SIG-M5 treated with dmso at 0.1 percent for 504 hours (cell line): ENCODE results near the gene ETFB.
A peak's percentile ranks its signal among the peaks of the same experiment; 100 is the strongest.

ENCODE experiments used
- DNase-seq: peaks from one replicate; lab custom pipeline; 2025; ENCODE audit not compliant: unreplicated experiment; lab: John Stamatoyannopoulos, UW

The ETFB gene

GRCh38 chr19:51352783-51353360 lies 13.3 kb downstream of the ETFB start:
- DNase-seq = no peak

GRCh38 chr19:51351266-51351990 lies 14.8 kb downstream of the ETFB start:
- DNase-seq = no peak

GRCh38 chr19:51347209-51347928 lies 18.8 kb downstream of the ETFB start:
- DNase-seq = no peak

DNA sequence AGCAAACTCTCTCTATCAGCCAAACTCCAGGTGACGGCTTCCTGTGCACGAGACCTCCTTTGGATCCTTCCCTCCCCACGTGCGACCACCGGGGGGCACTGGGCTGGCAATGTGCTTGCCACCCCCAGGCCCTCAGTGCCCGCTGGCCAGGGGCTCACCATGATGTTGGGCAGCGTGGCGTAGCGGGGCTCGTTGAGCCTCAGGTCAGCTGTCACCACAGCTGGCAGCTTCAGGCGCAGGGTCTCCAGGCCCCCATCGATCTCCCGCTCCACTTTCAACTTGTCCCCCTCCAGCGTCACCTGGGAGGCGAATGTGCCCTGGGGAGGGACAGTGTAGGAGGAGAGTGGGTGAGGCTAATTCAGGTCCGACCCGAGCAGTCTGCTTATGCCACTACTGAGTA lies 19.4 kb downstream of the ETFB start:
- no peak for DNase-seq

- DNase-seq = no peak
These were observed 21.0 kb downstream of the ETFB start for GRCh38 chr19:51345076-51345620.

GRCh38 chr19:51342631-51343569 lies 23.3 kb downstream of the ETFB start:
- no peak for DNase-seq

- DNase-seq = no peak
These were observed 24.1 kb downstream of the ETFB start, which contains the start of gene VSIG10L for GRCh38 chr19:51341976-51342580. Gene VSIG10L (minus strand): TSS chr19:51342139. CDS start chr19:51342124, 15 bp downstream.

GRCh38 chr19:51341066-51341465 lies 25.1 kb downstream of the ETFB start:
- DNase-seq = no peak

DNA sequence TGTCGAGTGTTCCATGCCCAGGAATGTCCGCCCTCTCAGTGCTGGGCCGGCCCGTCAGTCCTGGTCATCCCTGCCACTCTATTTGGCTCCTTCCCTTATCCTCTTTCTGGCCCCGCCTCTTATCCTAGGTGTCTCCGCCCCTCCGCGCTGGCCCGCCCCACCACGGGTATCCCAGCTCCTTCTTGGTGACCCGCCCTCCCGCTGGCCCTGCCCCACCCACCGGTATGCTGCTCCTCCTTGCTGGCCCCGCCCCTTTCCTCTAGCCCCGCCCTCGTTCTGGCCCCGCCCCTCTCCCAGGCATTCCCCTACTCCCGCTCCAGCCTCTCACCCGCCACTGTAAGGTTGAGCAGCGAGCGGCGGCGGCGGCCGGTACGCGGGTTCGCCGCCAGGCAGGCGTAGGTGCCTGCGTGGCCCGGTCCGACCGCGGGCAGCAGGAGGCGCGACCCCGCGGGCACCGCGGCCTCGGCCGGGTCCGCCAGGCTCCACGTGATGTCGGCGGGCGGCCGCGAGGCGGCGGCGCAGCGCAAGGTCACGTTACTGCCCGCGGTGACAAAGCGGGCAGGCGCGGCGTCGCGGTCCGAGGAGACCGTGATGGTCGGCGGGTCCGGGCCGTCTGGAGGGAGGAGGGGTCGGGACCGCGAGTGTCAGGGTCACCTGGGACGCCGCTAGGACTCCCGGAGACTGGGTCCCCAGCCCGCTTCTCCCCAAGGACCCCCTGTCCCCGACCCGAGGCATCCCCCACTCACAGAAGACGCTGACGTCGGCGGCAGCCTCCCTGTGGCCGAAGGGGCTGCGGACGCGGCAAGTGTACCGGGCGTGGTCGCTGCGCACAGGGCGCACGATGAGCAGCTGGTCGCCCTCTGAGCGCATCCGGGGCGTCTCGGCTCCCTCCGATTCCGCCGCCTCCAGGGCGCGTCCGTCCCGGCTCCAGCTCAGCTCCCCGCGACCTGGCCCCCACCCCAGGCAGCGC lies 26.2 kb downstream of the ETFB start:
- DNase-seq = peak; percentile 92

- no peak for DNase-seq
These were observed 26.9 kb downstream of the ETFB start for GRCh38 chr19:51339313-51339686.

- peak; percentile 72 for DNase-seq
These were observed 27.4 kb downstream of the ETFB start for GRCh38 chr19:51338563-51339312.

DNA sequence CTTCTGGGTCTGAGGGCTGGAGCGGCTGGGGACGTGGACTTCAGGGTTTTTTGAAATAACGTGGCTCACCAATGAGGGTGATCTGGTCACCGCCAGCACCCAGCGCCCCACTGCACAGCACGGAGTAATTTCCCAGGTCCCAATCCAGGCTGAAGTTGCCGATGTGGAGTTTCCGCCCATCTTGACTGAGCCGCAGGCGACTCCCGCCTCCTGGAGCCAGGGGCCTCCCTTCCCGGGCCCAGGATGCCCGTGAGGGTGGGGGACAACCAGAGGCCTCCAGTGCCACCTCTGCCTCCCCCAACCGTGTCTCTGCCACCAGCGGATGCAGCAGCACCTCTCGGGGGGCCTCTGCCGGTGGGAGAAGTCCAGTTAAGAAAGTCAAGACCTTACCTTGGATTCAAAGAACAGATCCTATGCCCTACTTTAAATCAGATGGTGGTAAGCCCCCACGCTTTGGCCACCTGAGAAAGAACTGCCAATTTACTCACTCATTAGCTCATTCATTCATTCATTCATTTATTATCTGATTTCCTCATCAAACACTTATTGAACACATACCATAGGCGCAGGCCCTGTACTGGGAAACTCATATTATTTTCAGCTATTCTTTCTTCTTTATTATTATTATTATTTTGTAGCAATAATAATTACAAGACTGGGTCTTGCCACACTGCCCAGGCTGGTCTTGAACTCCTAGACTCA lies 28.2 kb downstream of the ETFB start:
- DNase-seq = no peak

- no peak for DNase-seq
These were observed 28.9 kb downstream of the ETFB start for GRCh38 chr19:51337141-51337860.

DNA sequence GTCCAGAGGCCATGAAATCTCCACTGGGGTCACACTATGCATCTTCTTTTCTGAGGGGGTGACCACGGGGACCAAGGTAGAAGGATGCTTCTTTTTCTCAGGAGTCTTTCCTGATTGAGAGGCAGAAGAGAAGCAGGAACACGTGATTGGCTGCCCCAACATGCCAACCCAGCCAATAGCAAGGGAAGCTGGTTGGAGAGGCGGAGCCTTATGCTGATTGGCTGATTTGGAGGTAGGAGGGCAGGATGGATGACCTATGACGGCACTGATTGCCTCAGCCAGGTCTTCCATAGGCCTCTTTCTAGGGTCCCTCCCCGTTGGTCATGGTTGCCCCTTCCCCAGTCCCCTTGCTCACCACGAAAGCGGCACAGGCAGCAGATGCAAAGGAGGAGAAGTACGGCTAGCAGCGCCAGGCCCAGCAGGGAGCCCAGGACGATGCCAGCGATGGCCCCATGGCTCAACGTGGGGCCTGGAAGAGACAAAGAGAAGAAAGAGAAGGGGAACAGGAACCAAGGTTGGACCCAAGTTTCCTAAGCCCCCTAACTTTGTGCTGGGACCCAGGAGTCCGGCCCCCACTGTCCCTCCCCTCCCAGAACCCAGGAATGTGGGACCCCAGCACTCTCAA lies 32.2 kb downstream of the ETFB start:
- no peak for DNase-seq

GRCh38 chr19:51331716-51332115 lies 34.5 kb downstream of the ETFB start:
- DNase-seq = no peak

- DNase-seq = no peak
These were observed 35.0 kb downstream of the ETFB start for GRCh38 chr19:51331193-51331592.

DNA sequence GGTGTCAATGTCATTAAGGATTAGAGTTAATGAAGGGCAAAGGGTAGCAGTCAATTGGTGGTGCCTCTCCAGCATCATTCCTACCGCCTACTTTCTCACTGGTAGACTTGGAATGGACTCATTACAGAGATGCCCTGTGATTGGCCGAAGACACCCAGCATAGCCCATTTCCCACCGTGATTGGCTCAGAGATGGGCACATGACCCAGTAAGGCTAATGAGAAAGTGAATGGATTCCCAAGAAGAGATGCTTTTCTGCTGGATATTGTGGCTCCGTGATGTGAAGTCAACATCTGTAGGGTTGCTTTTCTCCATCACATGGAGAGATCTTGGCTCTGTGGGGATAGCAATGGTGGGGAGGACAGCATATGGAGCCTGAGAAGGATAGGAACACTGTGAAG lies 35.8 kb downstream of the ETFB start:
- DNase-seq = no peak
